HEK293T (cell line): ENCODE data around the gene DCUN1D3.

Source experiments
- CTCF ChIA-PET: fragments of 350-600 bp; formaldehyde crosslinking; extraction: SDS; loops from one replicate; lab custom pipeline; 2021; ENCODE audit warnings: antibody characterized with exemption, inconsistent platforms; lab: Yijun Ruan, JAX
- POLR2A ChIA-PET: fragments of 350-600 bp; formaldehyde crosslinking; extraction: SDS; loops from one replicate; lab custom pipeline; 2020; ENCODE audit warnings: antibody characterized with exemption, inconsistent platforms; lab: Yijun Ruan, JAX
- DNase-seq: peaks from one replicate; pipeline ENCODE4 v3.0.0; 2012; ENCODE audit warnings: mixed read lengths; ENCODE audit errors: extremely low spot score
- ARNT ChIP-seq: fragments of 450-650 bp; IDR thresholded peaks from 2 replicates; pipeline ENCODE4 v1.6.1; 2017; ENCODE audit warnings: mild to moderate bottlenecking
- BHLHE40 ChIP-seq: fragments of 450-650 bp; IDR thresholded peaks from 2 replicates; pipeline ENCODE4 v1.6.1; 2016; ENCODE audit warnings: mild to moderate bottlenecking, moderate library complexity, borderline replicate concordance
- CTBP1 ChIP-seq: fragments of 450-650 bp; IDR thresholded peaks from 2 replicates; pipeline ENCODE4 v1.6.1; 2016; ENCODE audit warnings: borderline replicate concordance
- ELF4 ChIP-seq: fragments of 450-650 bp; IDR thresholded peaks from 2 replicates; pipeline ENCODE4 v1.6.1; 2017; ENCODE audit warnings: antibody characterized with exemption
- FOXA1 ChIP-seq: fragments of 450-650 bp; IDR thresholded peaks from 2 replicates; pipeline ENCODE4 v1.6.1; 2016; ENCODE audit warnings: mild to moderate bottlenecking
- FOXK2 ChIP-seq: fragments of 450-650 bp; IDR thresholded peaks from 2 replicates; pipeline ENCODE4 v1.6.1; 2016; ENCODE audit warnings: mild to moderate bottlenecking
- FOXM1 ChIP-seq: fragments of 450-650 bp; IDR thresholded peaks from 2 replicates; pipeline ENCODE4 v1.6.1; 2017; ENCODE audit warnings: mild to moderate bottlenecking, borderline replicate concordance
- HDGF ChIP-seq: fragments of 450-650 bp; IDR thresholded peaks from 2 replicates; pipeline ENCODE4 v1.6.1; 2017; ENCODE audit warnings: antibody characterized with exemption, borderline replicate concordance
- L3MBTL2 ChIP-seq: fragments of 450-650 bp; conservative IDR thresholded peaks from 2 replicates; pipeline ENCODE4 v1.6.1; 2016; ENCODE audit warnings: mild to moderate bottlenecking
- LEF1 ChIP-seq: fragments of 450-650 bp; IDR thresholded peaks from 2 replicates; pipeline ENCODE4 v1.6.1; 2017; ENCODE audit warnings: mild to moderate bottlenecking, borderline replicate concordance
- NFRKB ChIP-seq: fragments of 450-650 bp; IDR thresholded peaks from 2 replicates; pipeline ENCODE4 v1.6.1; 2016; ENCODE audit warnings: mild to moderate bottlenecking, moderate library complexity
- SP1 ChIP-seq: fragments of 450-650 bp; IDR thresholded peaks from 2 replicates; pipeline ENCODE4 v1.6.1; 2017
- SUZ12 ChIP-seq: fragments of 450-650 bp; IDR thresholded peaks from 2 replicates; pipeline ENCODE4 v1.6.1; 2016; ENCODE audit warnings: mild to moderate bottlenecking
- TARDBP ChIP-seq: fragments of 450-650 bp; IDR thresholded peaks from 2 replicates; pipeline ENCODE4 v1.6.1; 2016
- ZNF384 ChIP-seq: fragments of 450-650 bp; IDR thresholded peaks from 2 replicates; pipeline ENCODE4 v1.6.1; 2016
- TF ChIP-seq, protein P1 (sequence below): fragments of 450-650 bp; IDR thresholded peaks from 2 replicates; pipeline ENCODE4 v1.6.1; 2016

DCUN1D3 gene

DNA sequence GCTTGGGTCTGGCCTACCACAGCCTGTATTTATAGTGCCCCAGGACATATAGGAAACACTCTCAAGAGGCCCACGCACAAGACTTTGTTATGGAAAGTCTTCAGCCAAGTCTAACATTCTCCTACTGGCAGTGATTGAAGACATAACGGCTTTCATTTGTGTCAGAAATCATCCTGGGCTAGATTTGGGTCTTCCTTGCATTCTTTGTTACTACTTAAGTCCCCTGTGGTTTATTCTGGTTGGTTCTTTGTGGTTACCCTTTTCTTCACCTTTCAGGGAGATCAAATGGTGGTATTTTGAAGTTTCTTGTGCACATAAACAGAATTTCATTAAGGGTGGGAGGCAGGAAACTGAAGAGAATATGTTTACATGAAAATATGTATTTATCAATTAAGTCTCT is 56.1 kb downstream of the DCUN1D3 start:
- DNase-seq, result no peak
- ChIA-PET POLR2A (no interaction called here), CTCF (no interaction called here)
- TF ChIP-seq ZNF384 (no peak), ELF4 (no peak), TARDBP (no peak), SUZ12 (no peak)

DNA sequence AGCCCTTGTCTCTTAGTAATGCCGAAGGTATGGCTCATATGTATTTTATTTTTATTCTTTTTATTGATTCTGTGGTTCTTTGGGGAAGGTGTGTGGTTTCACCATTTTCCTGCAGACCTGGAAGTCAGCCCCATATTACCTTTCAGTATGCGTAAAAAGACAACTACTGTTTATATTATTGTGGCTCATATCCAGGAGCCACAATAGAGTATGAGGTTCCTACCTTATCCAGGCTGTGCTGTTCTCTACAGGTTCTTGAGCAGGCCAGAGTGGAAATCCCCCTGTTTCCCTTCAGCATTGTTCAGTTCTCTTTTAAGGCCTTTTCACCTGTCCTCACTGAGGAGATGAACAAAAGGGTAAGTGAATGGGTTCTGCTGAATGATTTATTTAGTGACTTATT is 60.7 kb downstream of the DCUN1D3 start:
- ChIA-PET POLR2A (no interaction called here), CTCF (no interaction called here)
- DNase-seq, result no peak
- TF ChIP-seq BHLHE40, result no peak
- no peak for TF ChIP-seq LEF1

DNA sequence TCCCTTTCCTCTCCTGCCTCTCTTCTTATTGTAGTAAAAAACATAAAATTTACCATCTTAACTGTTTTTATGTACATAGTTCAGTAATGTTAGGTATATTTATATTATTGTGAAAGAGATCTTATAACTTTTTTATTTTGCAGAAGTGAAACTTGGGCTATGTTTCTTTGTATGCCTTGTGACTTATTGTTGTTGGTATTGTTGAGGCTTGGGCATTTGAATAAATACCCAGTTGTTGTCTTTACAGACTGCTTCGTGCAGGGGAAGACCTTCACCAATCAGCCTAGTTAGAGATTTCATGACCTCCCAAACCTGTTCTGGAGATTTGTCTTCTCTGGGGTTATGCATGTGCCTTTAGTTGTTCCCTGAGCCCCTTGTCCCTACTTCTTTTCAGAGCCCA is 61.9 kb downstream of the DCUN1D3 start:
- no peak for DNase-seq
- ChIA-PET CTCF (no interaction called here), POLR2A (no interaction called here)
- TF ChIP-seq LEF1 (no peak), FOXM1 (no peak), FOXA1 (no peak)

DNA sequence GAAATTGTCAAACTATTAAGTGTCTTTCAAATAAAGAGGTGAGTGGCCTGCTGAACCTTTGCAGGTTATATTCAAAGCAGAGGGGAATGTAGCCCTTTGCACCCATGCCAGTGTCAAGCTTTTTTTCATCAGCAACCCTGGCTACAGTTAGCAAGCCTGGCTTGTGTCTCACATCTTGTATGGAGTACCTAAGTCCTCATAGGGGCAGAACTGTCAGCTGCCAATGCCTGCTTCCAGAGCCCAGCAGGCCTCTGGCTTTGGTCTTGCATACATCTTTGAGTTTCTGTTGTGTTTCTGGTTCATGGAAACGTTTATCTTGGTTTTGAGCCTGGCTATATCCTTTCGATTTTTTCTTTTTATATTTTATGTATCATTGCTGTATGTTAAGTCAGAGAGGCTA is 67.1 kb downstream of the DCUN1D3 start:
- CTCF ChIA-PET, result no interaction called here
- no peak for DNase-seq
- POLR2A ChIA-PET, result no interaction called here
- TF ChIP-seq, protein P1, sequence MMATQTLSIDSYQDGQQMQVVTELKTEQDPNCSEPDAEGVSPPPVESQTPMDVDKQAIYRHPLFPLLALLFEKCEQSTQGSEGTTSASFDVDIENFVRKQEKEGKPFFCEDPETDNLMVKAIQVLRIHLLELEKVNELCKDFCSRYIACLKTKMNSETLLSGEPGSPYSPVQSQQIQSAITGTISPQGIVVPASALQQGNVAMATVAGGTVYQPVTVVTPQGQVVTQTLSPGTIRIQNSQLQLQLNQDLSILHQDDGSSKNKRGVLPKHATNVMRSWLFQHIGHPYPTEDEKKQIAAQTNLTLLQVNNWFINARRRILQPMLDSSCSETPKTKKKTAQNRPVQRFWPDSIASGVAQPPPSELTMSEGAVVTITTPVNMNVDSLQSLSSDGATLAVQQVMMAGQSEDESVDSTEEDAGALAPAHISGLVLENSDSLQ, result no peak
- no peak for TF ChIP-seq SP1
- TF ChIP-seq ZNF384, result no peak
- no peak for TF ChIP-seq FOXA1
- TF ChIP-seq LEF1, result no peak
- no peak for TF ChIP-seq ARNT
- TF ChIP-seq SUZ12, result no peak
- TF ChIP-seq CTBP1, result no peak
- no peak for TF ChIP-seq BHLHE40
- TF ChIP-seq HDGF, result no peak
- no peak for TF ChIP-seq TARDBP

DNA sequence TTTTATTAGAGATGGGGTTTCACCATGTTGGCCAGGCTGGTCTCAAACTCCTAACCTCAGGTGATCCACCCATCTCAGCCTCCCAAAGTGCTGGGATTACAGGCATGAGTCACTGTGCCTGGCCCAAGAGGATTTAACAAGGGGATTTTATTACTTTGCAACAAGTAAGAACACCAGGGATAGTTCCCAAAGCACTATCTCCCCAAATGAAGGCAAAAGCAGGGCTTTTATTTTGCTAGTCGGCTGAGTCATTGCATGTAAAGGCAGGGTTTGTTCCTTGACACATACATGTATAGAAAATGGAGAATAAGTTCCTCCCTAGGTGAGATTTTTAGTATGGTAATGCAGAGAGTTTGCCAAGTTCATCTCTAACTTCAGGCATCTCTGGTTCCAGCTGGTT is 69.8 kb downstream of the DCUN1D3 start:
- DNase-seq, result no peak
- ChIA-PET POLR2A (interaction anchor here (0.7 kb wide), 1 partner anchor 24 kb away, joined by 4 read pairs; the partner anchor contains the start of genes ERI2 and REXO5), CTCF (no interaction called here)
- TF ChIP-seq SP1 (no peak), ELF4 (no peak), L3MBTL2 (no peak), HDGF (no peak), BHLHE40 (no peak), CTBP1 (no peak), ZNF384 (no peak), ARNT (no peak), TARDBP (no peak), LEF1 (no peak), FOXM1 (no peak), SUZ12 (no peak), NFRKB (no peak), FOXA1 (no peak), FOXK2 (no peak)
- TF ChIP-seq, protein P1, result no peak

DNA sequence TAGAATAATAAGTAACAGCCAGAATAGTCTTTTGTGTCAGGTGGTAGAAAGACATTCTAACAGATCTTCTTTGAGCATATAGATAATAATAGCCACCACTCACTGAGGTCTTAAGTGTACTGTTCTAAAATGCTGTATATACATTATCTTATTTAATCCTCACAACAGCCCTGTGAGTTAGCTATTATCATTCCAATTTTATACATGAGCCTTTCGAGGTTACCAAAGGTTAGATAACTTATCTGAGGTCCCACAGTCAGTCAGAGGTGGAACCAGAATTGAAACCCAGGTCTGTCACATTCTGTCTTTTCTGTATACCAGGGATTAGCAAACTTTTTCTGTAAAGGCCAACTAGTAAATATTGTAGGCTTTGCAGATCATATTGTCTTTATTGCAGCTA is 70.6 kb downstream of the DCUN1D3 start:
- no peak for DNase-seq
- ChIA-PET CTCF (no interaction called here), POLR2A (no interaction called here)
- TF ChIP-seq FOXK2 (no peak), SUZ12 (no peak), HDGF (no peak), FOXA1 (no peak), ZNF384 (no peak), L3MBTL2 (no peak), BHLHE40 (no peak), LEF1 (no peak), CTBP1 (no peak), ARNT (no peak), TARDBP (no peak), FOXM1 (no peak), SP1 (no peak), ELF4 (no peak), NFRKB (no peak)
- TF ChIP-seq, protein P1, result no peak

DNA sequence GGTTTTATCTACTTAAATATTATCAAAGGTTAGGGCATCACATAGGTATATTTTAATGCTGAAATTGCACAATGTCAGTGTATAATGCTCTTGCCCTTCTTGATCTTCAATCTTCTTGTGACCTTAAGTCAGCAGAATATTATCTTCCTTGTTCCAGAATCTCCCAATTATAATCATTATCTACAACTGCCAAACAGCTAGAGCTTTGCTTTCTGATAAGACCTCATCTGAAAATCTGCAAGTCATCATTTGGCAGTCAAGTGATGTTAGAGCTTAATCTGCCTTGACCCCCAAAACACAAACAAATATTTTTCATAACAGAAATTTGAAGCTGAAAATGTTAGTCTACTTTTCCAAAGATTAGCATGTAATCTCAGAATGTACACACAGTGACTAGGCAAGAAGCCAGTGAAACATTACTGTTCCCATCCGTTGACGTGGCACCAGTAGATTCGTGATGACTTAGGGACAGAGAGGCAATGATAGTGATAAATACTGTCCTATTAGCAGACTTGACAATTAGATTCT is 74.1 kb downstream of the DCUN1D3 start:
- TF ChIP-seq FOXK2, result no peak
- TF ChIP-seq ZNF384, result no peak
- TF ChIP-seq HDGF, result no peak
- no peak for TF ChIP-seq FOXA1
- no peak for TF ChIP-seq ELF4
- no peak for TF ChIP-seq LEF1
- no peak for TF ChIP-seq TARDBP
- TF ChIP-seq FOXM1, result no peak
- no peak for TF ChIP-seq SUZ12
- no peak for TF ChIP-seq BHLHE40
- TF ChIP-seq, protein P1, result no peak
- no peak for DNase-seq
- POLR2A ChIA-PET, result interaction anchor here (1.1 kb wide), 1 partner anchor 19 kb away, joined by 3 read pairs; the partner anchor contains the start of genes ERI2 and REXO5
- CTCF ChIA-PET, result no interaction called here
